Pancreas (tissue), 10 donors: ENCODE measurements around the gene POLD3. TPM values are rescaled to one million over a fixed set of nuclear protein-coding genes. Genes with fewer than 3 reads are reported as not detected.
A peak's percentile ranks its signal among the peaks of the same experiment; 100 is the strongest.

Experiments
- ATAC-seq, 4 donors: fragments of 200-7000 bp; cut with Tn5 transposase; one replicate each; pipeline versions ENCODE4 v1.8.0 to v1.9.1; 2020; ENCODE audit warnings: mild to moderate bottlenecking in 4 of 4, moderate library complexity in 4 of 4
- DNase-seq, 6 donors: peaks; one replicate each; pipeline ENCODE4 v3.0.0-alpha.2; 2020
- FAIRE-seq: peaks from 2 replicates; lab custom pipeline; 2012; peaks lifted over from hg19 to GRCh38; lab: Jason Lieb, UNC
- H3K27ac ChIP-seq, 4 donors: fragments of 200-600 bp; sonication (generic); 1 replicate in 3 of 4; 2 replicates in 1 of 4; pipeline versions ENCODE4 v1.5.0 to v1.8.0; 2020
- H3K27me3 ChIP-seq, 4 donors: fragments of 200-600 bp; one replicate each; pipeline ENCODE4 v1.8.0; 2021
- H3K36me3 ChIP-seq, 3 donors: fragments of 200-600 bp; sonication (generic) in 1 of 3; one replicate each; pipeline versions ENCODE4 v1.5.0 to v1.8.0; 2020 to 2021
- H3K4me1 ChIP-seq, 3 donors: fragments of 200-600 bp; one replicate each; pipeline ENCODE4 v1.8.0; 2021
- H3K4me3 ChIP-seq, 4 donors: fragments of 200-600 bp; sonication (generic) in 2 of 4; one replicate each; pipeline versions ENCODE4 v1.5.0 to v1.8.0; 2020 to 2021
- H3K9me3 ChIP-seq, 4 donors: fragments of 200-600 bp; one replicate each; pipeline ENCODE4 v1.8.0; 2021
- CTCF ChIP-seq, 4 donors: fragments of 200-600 bp; sonication (generic) in 3 of 4; IDR thresholded peaks; one replicate each; pipeline versions ENCODE4 v1.5.0 to v1.8.0; 2021; ENCODE audit warnings: antibody characterized with exemption in 4 of 4
- WGBS, 2 donors: extraction: QIAGEN DNeasy Blood & Tissue Kit; methylation state at CpG; one replicate each; pipeline ENCODE4 v1.1.7; 2013; 5-methylcytosine and 5-hydroxymethylcytosine counted together
- intact Hi-C, 3 donors: fragments of 100-400 bp; cut with DNase I; formaldehyde crosslinking; loops; one replicate each; pipeline versions ENCODE4 v1.11.1 to v1.14.2; 2022
- polyA plus RNA-seq, 2 donors: library from polyadenylated mRNA; stranded (reverse); fragments of 200-250 nt; gene quantifications; one replicate each; pipeline ENCODE4 v1.2.3, GENCODE V29; 2013
- total RNA-seq, 6 donors: library from RNA; stranded (reverse); fragmentation: NEBNext Ultra II Directional in 4 of 6; extraction: Animal tissue kit (Norgen Biotek cat#: 25700) in 4 of 6; gene quantifications; one replicate each; pipeline versions ENCODE4 v1.2.1 to v1.2.4, GENCODE V29; 2021 to 2023
- donor health status: healthy with polysubstance abuse.
- donor health status: DM: no; HTN: no; CAD: no; lungs with moderate emphysema.
- donor health status: DM: no; HTN: no; CAD: no.
- donor health status: control.
- donor health status: control.
- donor health status: Bipolar disorder and iron deficiency.
- donor health status: DM: yes; HTN: yes; CAD: no.
- donor health status: DM: no; HTN: no; CAD: no.
- donor health status: DM: no; HTN: no; CAD: no.
- donor health status: DM: yes; HTN: yes; CAD: no.

POLD3 gene
- total and polyA plus RNA-seq, 8 donors = 7.2 to 14.0 (median 9.6) TPM

GRCh38 chr11:74662487-74663103, 70.2 kb downstream of the POLD3 start:
- Histone ChIP-seq H3K27me3 (no peaks in the 10 kb centered on the region), H3K4me1 (no peaks in the 10 kb centered on the region), H3K9me3 (no peaks in the 10 kb centered on the region), H3K27ac (no peak overlapping the region), H3K36me3 (no peaks in the 10 kb centered on the region), H3K4me3 (no peak overlapping the region)
- ATAC-seq = peak in 2 of 4 donors; percentile 32 to 46
- FAIRE-seq = no peak
- no peak for DNase-seq
- 83 to 84% methylated on average over 4 of the region's 4 CpGs for WGBS, 2 donors
- TF ChIP-seq CTCF (IDR thresholded peaks at IDR 0.05) = no peak
- intact Hi-C loops = no loop called here

GRCh38 chr11:74663315-74663714, 70.9 kb downstream of the POLD3 start:
- Histone ChIP-seq H3K4me1 (no peaks in the 10 kb centered on the region), H3K36me3 (no peaks in the 10 kb centered on the region), H3K9me3 (no peaks in the 10 kb centered on the region), H3K27me3 (no peaks in the 10 kb centered on the region), H3K4me3 (no peak overlapping the region), H3K27ac (no peak overlapping the region)
- FAIRE-seq (no peak), ATAC-seq (no peak), DNase-seq (no peak)
- intact Hi-C loops = no loop called here
- no peak for TF ChIP-seq CTCF (IDR thresholded peaks at IDR 0.05)
- 45 to 47% methylated on average over 1 of the region's 1 CpG for WGBS, 2 donors

- FAIRE-seq (no peak), DNase-seq (no peak), ATAC-seq (no peak)
- intact Hi-C loops = no loop called here
- no peaks in the 10 kb centered on the region for H3K9me3 ChIP-seq
- no peaks in the 10 kb centered on the region for H3K36me3 ChIP-seq
- H3K4me3 ChIP-seq = no peak overlapping the region
- no peak overlapping the region for H3K27ac ChIP-seq
- no peaks in the 10 kb centered on the region for H3K27me3 ChIP-seq
- TF ChIP-seq CTCF (IDR thresholded peaks at IDR 0.05) = no peak
- H3K4me1 ChIP-seq = peaks cover 0 to 8% (median 0%) of the 10 kb centered on the region in 3 donors
- 92 to 94% methylated on average over 17 of the region's 17 CpGs for WGBS, 2 donors
Measured at GRCh38 chr11:74669211-74670160, 77.1 kb downstream of the POLD3 start.

GRCh38 chr11:74670171-74670570, 77.8 kb downstream of the POLD3 start:
- DNase-seq = no peak
- H3K27ac ChIP-seq = no peak overlapping the region
- no peaks in the 10 kb centered on the region for H3K9me3 ChIP-seq
- TF ChIP-seq CTCF (IDR thresholded peaks at IDR 0.05) = no peak
- H3K4me3 ChIP-seq = no peak overlapping the region
- peaks cover 0 to 8% (median 0%) of the 10 kb centered on the region in 3 donors for H3K4me1 ChIP-seq
- no peak for FAIRE-seq
- WGBS, 2 donors = 90 to 97% methylated on average over 7 of the region's 7 CpGs
- no peaks in the 10 kb centered on the region for H3K36me3 ChIP-seq
- no peak for ATAC-seq
- intact Hi-C loops = no loop called here
- no peaks in the 10 kb centered on the region for H3K27me3 ChIP-seq
